ENCODE data around the gene SLC6A17.

The SLC6A17 gene

DNA sequence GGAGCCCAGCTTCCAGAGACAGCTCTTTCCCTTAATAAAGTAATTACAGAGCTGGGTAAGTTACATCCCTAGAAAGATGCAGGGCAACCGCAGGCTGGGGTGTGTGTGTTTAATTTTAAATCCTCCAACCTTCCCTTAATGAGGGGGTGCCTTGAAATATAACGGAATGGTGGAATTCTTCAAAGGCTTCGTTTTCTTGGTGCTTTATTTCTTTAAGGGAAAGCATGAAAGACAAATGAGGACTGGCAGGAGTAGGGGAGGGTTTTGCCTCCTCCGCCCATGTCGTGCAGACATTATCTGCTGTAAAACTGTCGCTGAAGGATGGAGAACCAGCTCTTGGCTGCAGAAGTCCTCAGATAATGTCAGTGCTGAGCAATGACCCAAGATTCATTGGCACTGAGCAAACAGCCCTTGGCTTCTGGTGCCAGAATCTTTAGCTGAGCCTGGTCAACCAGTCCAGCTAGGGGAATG is 15.5 kb downstream of the SLC6A17 start:
- peaks cover 2% of the 10 kb centered on the region for H3K27me3 ChIP-seq (ENCODE audit: insufficient read depth, poor library complexity, severe bottlenecking)
- TF ChIP-seq POLR2AphosphoS5 (IDR thresholded peaks at IDR 0.05; ENCODE audit: low read depth) = no peak
- TF ChIP-seq SPI1 (IDR thresholded peaks at IDR 0.05; ENCODE audit: borderline replicate concordance, low read depth) = no peak
- no peak for TF ChIP-seq REST (IDR thresholded peaks at IDR 0.05; ENCODE audit: insufficient replicate concordance, low read depth)
- TF ChIP-seq CTCF (IDR thresholded peaks at IDR 0.05; ENCODE audit: insufficient read depth, low read length) = no peak
- TF ChIP-seq GABPA (IDR thresholded peaks at IDR 0.05; ENCODE audit: low read depth) = no peak
- H3K4me3 ChIP-seq (replicated peaks; ENCODE audit: insufficient read depth, low read length) = no peak overlapping the region
- no peak overlapping the region for H3K27ac ChIP-seq (replicated peaks)
- no peak for DNase-seq (ENCODE audit: low read depth in 1 of 2, low spot score in 1 of 2)

DNA sequence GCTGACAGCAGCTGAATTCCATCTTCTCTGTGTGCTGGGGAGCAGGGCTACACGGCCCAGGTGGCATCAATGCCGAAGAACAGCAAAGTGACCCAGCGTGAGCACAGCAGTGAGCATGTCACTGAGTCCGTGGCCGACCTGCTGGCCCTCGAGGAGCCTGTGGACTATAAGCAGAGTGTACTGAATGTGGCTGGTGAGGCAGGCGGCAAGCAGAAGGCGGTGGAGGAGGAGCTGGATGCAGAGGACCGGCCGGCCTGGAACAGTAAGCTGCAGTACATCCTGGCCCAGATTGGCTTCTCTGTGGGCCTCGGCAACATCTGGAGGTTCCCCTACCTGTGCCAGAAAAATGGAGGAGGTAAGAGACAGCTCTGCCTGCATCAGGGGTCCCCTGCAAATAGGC is 16.6 kb downstream of the SLC6A17 start:
- no peak for TF ChIP-seq SPI1 (IDR thresholded peaks at IDR 0.05; ENCODE audit: borderline replicate concordance, low read depth)
- TF ChIP-seq GABPA (IDR thresholded peaks at IDR 0.05; ENCODE audit: low read depth) = no peak
- no peak for TF ChIP-seq POLR2AphosphoS5 (IDR thresholded peaks at IDR 0.05; ENCODE audit: low read depth)
- no peak overlapping the region for H3K4me3 ChIP-seq (replicated peaks; ENCODE audit: insufficient read depth, low read length)
- no peak overlapping the region for H3K27ac ChIP-seq (replicated peaks)
- DNase-seq (ENCODE audit: low read depth in 1 of 2, low spot score in 1 of 2) = no peak
- peaks cover 2% of the 10 kb centered on the region for H3K27me3 ChIP-seq (ENCODE audit: insufficient read depth, poor library complexity, severe bottlenecking)

DNA sequence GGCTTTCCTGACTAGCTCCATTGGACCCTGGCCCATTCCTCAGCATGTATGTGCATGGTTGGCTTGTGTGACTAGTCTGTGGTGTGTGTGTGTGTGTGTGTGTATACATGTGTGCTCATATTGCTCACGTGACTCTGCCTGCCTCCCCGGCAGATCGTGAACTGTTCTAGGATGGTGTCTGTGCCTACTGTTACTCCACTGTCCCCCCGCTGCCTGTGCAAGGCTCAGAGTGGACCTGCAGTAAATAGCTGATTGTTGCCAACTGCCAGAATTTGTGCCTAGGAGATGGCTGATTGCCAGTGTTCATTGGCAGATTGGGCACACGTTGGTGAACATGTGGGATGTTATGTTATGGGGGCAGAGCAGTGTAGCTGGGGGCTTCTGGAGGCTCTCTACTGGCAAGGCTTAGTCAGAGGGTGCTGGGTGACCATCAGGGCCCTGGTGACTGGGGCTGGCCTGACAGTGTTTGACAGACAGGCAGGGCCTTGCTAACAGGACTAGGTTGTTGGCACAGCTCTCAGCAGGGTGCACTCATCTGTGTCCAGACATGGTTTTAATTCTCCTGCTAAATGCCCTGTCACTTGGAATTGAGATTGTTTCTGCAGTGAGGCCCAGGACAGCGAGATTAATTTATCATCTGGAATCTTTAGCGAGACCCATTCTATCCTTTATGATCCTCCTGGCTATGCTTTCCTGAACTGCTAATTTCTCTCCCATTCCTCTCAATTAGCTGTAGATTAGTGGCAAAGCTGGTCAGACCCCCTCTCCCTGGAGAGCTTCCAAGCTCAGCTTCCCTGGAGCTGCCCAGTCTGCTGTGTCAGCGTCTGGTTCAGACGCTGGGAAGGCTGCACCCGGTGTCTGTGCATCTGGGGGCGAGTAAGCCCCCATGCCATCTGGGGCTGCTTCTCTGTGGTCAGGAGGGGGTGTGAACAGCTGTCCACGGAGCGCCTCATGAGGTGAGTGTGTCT is 20.8 kb downstream of the SLC6A17 start:
- Histone ChIP-seq H3K4me3 (replicated peaks; ENCODE audit: insufficient read depth, low read length) (no peak overlapping the region), H3K27ac (replicated peaks) (no peak overlapping the region), H3K27me3 (ENCODE audit: insufficient read depth, poor library complexity, severe bottlenecking) (peaks cover 10% of the 10 kb centered on the region)
- no peak for DNase-seq (ENCODE audit: low read depth in 1 of 2, low spot score in 1 of 2)
- TF ChIP-seq GABPA (IDR thresholded peaks at IDR 0.05; ENCODE audit: low read depth) = no peak
- TF ChIP-seq POLR2AphosphoS5 (IDR thresholded peaks at IDR 0.05; ENCODE audit: low read depth) = no peak

DNA sequence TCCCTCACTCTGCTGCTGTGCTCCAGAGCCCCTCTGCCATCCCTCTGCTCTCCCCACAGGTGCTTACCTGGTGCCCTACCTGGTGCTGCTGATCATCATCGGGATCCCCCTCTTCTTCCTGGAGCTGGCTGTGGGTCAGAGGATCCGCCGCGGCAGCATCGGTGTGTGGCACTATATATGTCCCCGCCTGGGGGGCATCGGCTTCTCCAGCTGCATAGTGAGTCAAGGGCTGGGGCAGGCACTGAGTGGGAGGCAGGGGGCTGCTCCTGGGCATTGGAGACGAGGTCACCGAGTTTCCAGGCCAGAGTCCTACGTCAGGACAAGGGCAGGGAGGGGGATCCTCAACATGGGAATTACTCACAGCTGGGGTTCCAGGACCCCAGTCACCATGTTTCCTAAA is 21.7 kb downstream of the SLC6A17 start:
- no peak for DNase-seq (ENCODE audit: low read depth in 1 of 2, low spot score in 1 of 2)
- Histone ChIP-seq H3K27me3 (ENCODE audit: insufficient read depth, poor library complexity, severe bottlenecking) (peaks cover 12% of the 10 kb centered on the region), H3K27ac (replicated peaks) (no peak overlapping the region), H3K4me3 (replicated peaks; ENCODE audit: insufficient read depth, low read length) (no peak overlapping the region)
- TF ChIP-seq CTCF (IDR thresholded peaks at IDR 0.05; ENCODE audit: insufficient read depth, low read length) (no peak), GABPA (IDR thresholded peaks at IDR 0.05; ENCODE audit: low read depth) (no peak), REST (IDR thresholded peaks at IDR 0.05; ENCODE audit: insufficient replicate concordance, low read depth) (no peak)
